HepG2 (cell line): ENCODE results near the gene RRAS2. TPM values are rescaled to one million over a fixed set of nuclear protein-coding genes. Genes with fewer than 3 reads are reported as not detected.

ENCODE experiments used
- ASH2L ChIP-seq: fragments of 300-600, 200-600 bp; sonication (generic); IDR thresholded peaks from 2 replicates; pipeline ENCODE4 v1.7.0; 2017; ENCODE audit warnings: low read depth, mild to moderate bottlenecking, moderate library complexity, mixed read lengths, low read length; ENCODE audit not compliant: insufficient read length
- CBX1 ChIP-seq: IDR thresholded peaks from one replicate; pipeline ENCODE4 v1.6.1; 2016; ENCODE audit warnings: antibody characterized with exemption, low read depth
- GLMP ChIP-seq: sonication (generic); formaldehyde crosslinking; IDR thresholded peaks from 2 replicates; pipeline ENCODE4 v1.9.0; 2021; ENCODE audit warnings: missing genetic modification reagents, mild to moderate bottlenecking, borderline replicate concordance
- KAT7 ChIP-seq: IDR thresholded peaks from 2 replicates; pipeline ENCODE4 v1.6.1; 2018; ENCODE audit warnings: borderline replicate concordance, missing compliant biosample characterization
- PAXIP1 ChIP-seq: sonication (generic); formaldehyde crosslinking; conservative IDR thresholded peaks from 2 replicates; pipeline ENCODE4 v1.4.0; 2020; ENCODE audit warnings: mild to moderate bottlenecking, missing genetic modification reagents, moderate library complexity
- PITX1 ChIP-seq: sonication (generic); formaldehyde crosslinking; IDR thresholded peaks from 2 replicates; pipeline ENCODE4 v1.5.1; 2020; ENCODE audit warnings: mild to moderate bottlenecking, missing genetic modification reagents
- RFXANK ChIP-seq: IDR thresholded peaks from 2 replicates; pipeline ENCODE4 v1.6.1; 2016
- SP4 ChIP-seq: sonication (generic); formaldehyde crosslinking; IDR thresholded peaks from 2 replicates; pipeline ENCODE4 v1.8.1; 2023; ENCODE audit warnings: mild to moderate bottlenecking, missing genetic modification reagents
- THAP11 ChIP-seq: IDR thresholded peaks from 2 replicates; pipeline ENCODE4 v1.6.1; 2016; ENCODE audit warnings: missing biosample characterization, missing genetic modification reagents
- THRA ChIP-seq: sonication (generic); formaldehyde crosslinking; IDR thresholded peaks from 2 replicates; pipeline ENCODE4 v1.4.0; 2020; ENCODE audit warnings: missing genetic modification reagents, borderline replicate concordance
- ZMAT3 ChIP-seq: sonication (generic); formaldehyde crosslinking; conservative IDR thresholded peaks from 2 replicates; pipeline ENCODE4 v1.7.0; 2021; ENCODE audit warnings: missing genetic modification reagents
- ZNF496 ChIP-seq: sonication (generic); formaldehyde crosslinking; IDR thresholded peaks from 2 replicates; pipeline ENCODE4 v1.8.1; 2023; ENCODE audit warnings: mild to moderate bottlenecking, moderate library complexity, missing genetic modification reagents; ENCODE audit not compliant: insufficient replicate concordance
- ZNF800 ChIP-seq: sonication (generic); formaldehyde crosslinking; IDR thresholded peaks from 2 replicates; pipeline ENCODE4 v1.4.0; 2020; ENCODE audit warnings: missing genetic modification reagents
- ZSCAN21 ChIP-seq: sonication (generic); formaldehyde crosslinking; IDR thresholded peaks from 2 replicates; pipeline ENCODE4 v1.8.0; 2022; ENCODE audit warnings: mild to moderate bottlenecking, missing genetic modification reagents, moderate library complexity, borderline replicate concordance
- polyA plus RNA-seq, 8 experiments: library from polyadenylated mRNA; depleted of rRNA in 3 of 8; stranded (reverse) in 7 of 8; unstranded in 1 of 8; fragments of >200 nt; fragmentation: Illumina TruSeq in 4 of 8; extraction: Trizol in 4 of 8; gene quantifications; 2 replicates each; pipeline versions ENCODE4 v1.2.1 to v1.2.3, GENCODE V29; 2011 to 2016; ENCODE audit warnings: low read depth in 4 of 8, missing spikeins in 1 of 8, mixed read lengths in 1 of 8; ENCODE audit not compliant: insufficient read depth in 1 of 8
- total RNA-seq, 5 experiments: library from RNA; depleted of rRNA; stranded (reverse); fragments of >200 nt; fragmentation: Illumina TruSeq; extraction: Trizol; gene quantifications; 2 replicates each; pipeline ENCODE4 v1.2.3, GENCODE V29; 2016; ENCODE audit warnings: low read depth in 1 of 5
- TF ChIP-seq, protein P1 (sequence below): IDR thresholded peaks from 2 replicates; pipeline ENCODE4 v1.6.1; 2016; ENCODE audit warnings: missing compliant biosample characterization, missing genetic modification reagents, borderline replicate concordance
- TF ChIP-seq, protein P2 (sequence below): sonication (generic); formaldehyde crosslinking; IDR thresholded peaks from 2 replicates; pipeline ENCODE4 v1.8.1; 2023; ENCODE audit warnings: mild to moderate bottlenecking, moderate library complexity, missing genetic modification reagents
- TF ChIP-seq, protein P3 (sequence below): sonication (generic); formaldehyde crosslinking; IDR thresholded peaks from 2 replicates; pipeline ENCODE4 v1.4.0; 2020; ENCODE audit warnings: mild to moderate bottlenecking, missing genetic modification reagents

RRAS2 gene
- total and polyA plus RNA-seq, 2 of the 13 experiments (the other 11 are each of a cell fraction or from before 2014, with no cell fraction given), result 19.0 to 44.1 TPM

DNA sequence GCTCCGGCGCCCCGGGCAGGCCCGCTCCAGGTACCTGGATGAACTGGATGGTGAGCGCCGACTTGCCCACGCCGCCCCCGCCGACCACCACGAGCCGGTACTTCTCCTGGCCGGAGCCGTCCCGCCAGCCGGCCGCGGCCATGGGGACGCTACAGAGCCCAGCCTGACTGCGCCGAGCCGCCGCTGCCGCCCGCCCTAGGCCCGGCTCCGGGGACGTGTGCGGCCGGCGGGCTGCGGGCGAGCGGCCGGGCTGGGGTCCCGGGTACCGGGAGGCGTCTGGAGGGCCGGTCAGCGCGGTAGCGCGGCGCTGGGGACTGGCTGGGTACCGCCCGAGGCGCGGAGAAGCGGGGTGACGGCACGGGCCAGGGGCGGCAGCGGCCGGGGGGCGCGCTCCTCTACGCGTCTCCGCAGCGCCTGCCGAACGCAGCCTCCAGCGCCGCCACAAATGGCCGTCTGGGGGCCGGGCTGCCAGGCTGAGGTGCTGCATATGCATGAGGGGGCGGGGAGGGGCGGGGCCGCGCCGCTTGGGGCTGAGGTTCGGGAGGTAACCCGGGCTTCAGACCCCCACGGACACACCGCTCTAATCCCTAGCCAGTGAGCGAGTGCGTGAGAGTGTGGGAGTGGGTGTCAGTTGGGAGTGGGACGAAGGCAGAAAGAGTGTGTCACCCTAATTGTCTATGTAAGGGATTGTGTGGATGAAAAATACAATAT is at the start of gene RRAS2 (continued):
- TF ChIP-seq GLMP (CRISPR knock-in tag), result no peak
- TF ChIP-seq ASH2L, result peak; percentile 47
- 0 out of 2 replicates have a peak, but pooled peaks have one; percentile 18 for TF ChIP-seq KAT7 (CRISPR knock-in tag)
- TF ChIP-seq, protein P1, sequence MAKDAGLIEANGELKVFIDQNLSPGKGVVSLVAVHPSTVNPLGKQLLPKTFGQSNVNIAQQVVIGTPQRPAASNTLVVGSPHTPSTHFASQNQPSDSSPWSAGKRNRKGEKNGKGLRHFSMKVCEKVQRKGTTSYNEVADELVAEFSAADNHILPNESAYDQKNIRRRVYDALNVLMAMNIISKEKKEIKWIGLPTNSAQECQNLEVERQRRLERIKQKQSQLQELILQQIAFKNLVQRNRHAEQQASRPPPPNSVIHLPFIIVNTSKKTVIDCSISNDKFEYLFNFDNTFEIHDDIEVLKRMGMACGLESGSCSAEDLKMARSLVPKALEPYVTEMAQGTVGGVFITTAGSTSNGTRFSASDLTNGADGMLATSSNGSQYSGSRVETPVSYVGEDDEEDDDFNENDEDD (CRISPR knock-in tag), result 0 out of 2 replicates have a peak, but pooled peaks have one; percentile 10
- peak; percentile 64 for TF ChIP-seq CBX1
- TF ChIP-seq PAXIP1 (CRISPR knock-in tag), result 0 out of 2 replicates have a peak, but pooled peaks have one; percentile 31
- TF ChIP-seq, protein P2, sequence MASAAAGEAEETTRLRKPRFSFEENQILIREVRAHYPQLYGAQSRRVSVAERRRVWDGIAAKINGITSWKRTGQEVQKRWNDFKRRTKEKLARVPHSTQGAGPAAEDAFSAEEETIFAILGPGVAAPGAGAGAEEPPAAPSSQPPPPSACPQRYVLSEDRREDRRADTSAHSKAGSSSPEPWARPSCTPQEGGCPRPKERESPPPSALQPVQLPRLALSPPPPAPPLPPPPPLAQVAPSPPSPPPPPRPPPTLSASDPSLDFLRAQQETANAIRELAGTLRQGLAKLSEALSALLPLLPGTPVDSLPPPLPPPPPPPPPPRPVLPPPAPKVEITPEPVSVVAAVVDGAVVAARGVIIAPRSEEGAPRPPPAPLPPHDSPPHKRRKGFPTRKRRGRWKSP (CRISPR knock-in tag), result peak; percentile 70
- TF ChIP-seq ZSCAN21 (CRISPR knock-in tag), result 0 out of 2 replicates have a peak, but pooled peaks have one; percentile 18
- TF ChIP-seq ZNF800, result 0 out of 2 replicates have a peak, but pooled peaks have one; percentile 11
- peak; percentile 75 for TF ChIP-seq PITX1 (CRISPR knock-in tag)
- peak; percentile 62; the same call in 1 of the 2 replicates for TF ChIP-seq ZMAT3 (CRISPR knock-in tag)
- peak; percentile 70 for TF ChIP-seq SP4 (CRISPR knock-in tag)
- no peak for TF ChIP-seq RFXANK (CRISPR knock-in tag)
- no peak for TF ChIP-seq THRA (CRISPR knock-in tag)
- TF ChIP-seq THAP11, result peak; percentile 38; the same call in 1 of the 2 replicates
- TF ChIP-seq, protein P3, sequence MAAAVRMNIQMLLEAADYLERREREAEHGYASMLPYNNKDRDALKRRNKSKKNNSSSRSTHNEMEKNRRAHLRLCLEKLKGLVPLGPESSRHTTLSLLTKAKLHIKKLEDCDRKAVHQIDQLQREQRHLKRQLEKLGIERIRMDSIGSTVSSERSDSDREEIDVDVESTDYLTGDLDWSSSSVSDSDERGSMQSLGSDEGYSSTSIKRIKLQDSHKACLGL (CRISPR knock-in tag), result peak; percentile 21; the same call in 1 of the 2 replicates
- no peak for TF ChIP-seq ZNF496 (CRISPR knock-in tag)
